Measurements from ENCODE around the gene NCAPH2. TPM values are rescaled to one million over a fixed set of nuclear protein-coding genes. Genes with fewer than 3 reads are reported as not detected.

The NCAPH2 gene
- total RNA-seq, 1 donor, result 27.5 TPM

GRCh38 chr22:50502096-50502495 lies 5.9 kb upstream of the NCAPH2 start:
- H3K4me1 ChIP-seq (ENCODE audit: insufficient read depth, low read length), result peaks cover 4% of the 10 kb centered on the region
- H2AFZ ChIP-seq (ENCODE audit: low read length), result no peak overlapping the region
- H3K4me3 ChIP-seq (ENCODE audit: insufficient read depth, low read length), result no peak overlapping the region
- H3K79me2 ChIP-seq (ENCODE audit: insufficient read depth, low read length), result peaks cover 24% of the 10 kb centered on the region
- peaks cover 14% of the 10 kb centered on the region for H4K20me1 ChIP-seq (ENCODE audit: insufficient read depth, low read length)
- no peak overlapping the region for H3K27ac ChIP-seq (ENCODE audit: low read depth, low read length)
- DNase-seq (ENCODE audit: insufficient read length, low spot score, missing footprints), result peak; percentile 52
- TF ChIP-seq CTCF (IDR thresholded peaks at IDR 0.05; ENCODE audit: extremely low read depth, low read depth, low read length), result no peak
- H3K27me3 ChIP-seq (ENCODE audit: insufficient read depth, low read length), result no peaks in the 10 kb centered on the region
- H3K9me3 ChIP-seq (ENCODE audit: low read depth, low read length), result no peaks in the 10 kb centered on the region
- H3K4me2 ChIP-seq (ENCODE audit: insufficient read depth, low read length), result no peak overlapping the region
- peaks cover 17% of the 10 kb centered on the region for H3K36me3 ChIP-seq (ENCODE audit: insufficient read depth, low read length)

- DNase-seq (ENCODE audit: insufficient read length, low spot score, missing footprints), result peak; percentile 77
- H3K27ac ChIP-seq (ENCODE audit: low read depth, low read length), result no peak overlapping the region
- peaks cover 4% of the 10 kb centered on the region for H3K4me1 ChIP-seq (ENCODE audit: insufficient read depth, low read length)
- no peak overlapping the region for H3K4me2 ChIP-seq (ENCODE audit: insufficient read depth, low read length)
- H3K27me3 ChIP-seq (ENCODE audit: insufficient read depth, low read length), result no peaks in the 10 kb centered on the region
- no peak overlapping the region for H3K4me3 ChIP-seq (ENCODE audit: insufficient read depth, low read length)
- H3K79me2 ChIP-seq (ENCODE audit: insufficient read depth, low read length), result peaks cover 27% of the 10 kb centered on the region
- TF ChIP-seq CTCF (IDR thresholded peaks at IDR 0.05; ENCODE audit: extremely low read depth, low read depth, low read length), result no peak
- no peak overlapping the region for H2AFZ ChIP-seq (ENCODE audit: low read length)
- H3K36me3 ChIP-seq (ENCODE audit: insufficient read depth, low read length), result peaks cover 17% of the 10 kb centered on the region
- H3K9me3 ChIP-seq (ENCODE audit: low read depth, low read length), result no peaks in the 10 kb centered on the region
- H4K20me1 ChIP-seq (ENCODE audit: insufficient read depth, low read length), result peaks cover 14% of the 10 kb centered on the region
Measured at GRCh38 chr22:50502628-50503474, 5.2 kb upstream of the NCAPH2 start.

GRCh38 chr22:50503475-50504145 lies 4.4 kb upstream of the NCAPH2 start:
- TF ChIP-seq CTCF (IDR thresholded peaks at IDR 0.05; ENCODE audit: extremely low read depth, low read depth, low read length), result no peak
- H3K4me1 ChIP-seq (ENCODE audit: insufficient read depth, low read length), result peaks cover 5% of the 10 kb centered on the region
- no peaks in the 10 kb centered on the region for H3K9me3 ChIP-seq (ENCODE audit: low read depth, low read length)
- H2AFZ ChIP-seq (ENCODE audit: low read length), result no peak overlapping the region
- H3K36me3 ChIP-seq (ENCODE audit: insufficient read depth, low read length), result peaks cover 17% of the 10 kb centered on the region
- H3K27me3 ChIP-seq (ENCODE audit: insufficient read depth, low read length), result no peaks in the 10 kb centered on the region
- H3K4me2 ChIP-seq (ENCODE audit: insufficient read depth, low read length), result no peak overlapping the region
- peaks cover 12% of the 10 kb centered on the region for H4K20me1 ChIP-seq (ENCODE audit: insufficient read depth, low read length)
- no peak overlapping the region for H3K4me3 ChIP-seq (ENCODE audit: insufficient read depth, low read length)
- H3K27ac ChIP-seq (ENCODE audit: low read depth, low read length), result no peak overlapping the region
- peak; percentile 68 for DNase-seq (ENCODE audit: insufficient read length, low spot score, missing footprints)
- H3K79me2 ChIP-seq (ENCODE audit: insufficient read depth, low read length), result peaks cover 30% of the 10 kb centered on the region
